Stimulated activated CD4-positive, alpha-beta T cell treated with anti-CD3 and anti-CD28 coated beads, Interleukin-1b, Interleukin-23, amount 100 ng/mL, for 48 hours (primary cell): ENCODE data around the gene RNF123.

Source experiments
- DNase-seq: peaks from one replicate; pipeline ENCODE4 v3.0.0-alpha.2; 2020

Gene RNF123

DNA sequence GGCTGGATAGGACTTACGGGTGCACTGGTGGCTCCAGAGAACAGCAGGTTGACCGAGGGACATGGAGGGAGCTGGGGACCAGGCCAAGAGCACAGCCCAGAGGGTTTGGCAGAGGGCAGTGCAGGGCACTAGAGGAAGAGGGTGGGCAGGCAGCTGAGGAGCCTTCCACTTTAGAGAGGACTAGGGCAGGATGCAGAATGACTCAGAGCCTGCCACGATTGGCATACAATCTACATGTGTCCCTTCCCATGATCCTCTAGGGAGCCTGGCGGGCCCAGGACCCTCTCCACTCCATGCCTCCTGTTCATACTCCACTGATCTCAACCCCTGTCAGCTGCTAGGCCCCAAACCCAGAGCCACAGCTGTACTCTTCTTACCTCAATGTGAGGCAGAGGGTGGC, 29.6 kb upstream of the RNF123 start:
- DNase-seq = no peak

DNA sequence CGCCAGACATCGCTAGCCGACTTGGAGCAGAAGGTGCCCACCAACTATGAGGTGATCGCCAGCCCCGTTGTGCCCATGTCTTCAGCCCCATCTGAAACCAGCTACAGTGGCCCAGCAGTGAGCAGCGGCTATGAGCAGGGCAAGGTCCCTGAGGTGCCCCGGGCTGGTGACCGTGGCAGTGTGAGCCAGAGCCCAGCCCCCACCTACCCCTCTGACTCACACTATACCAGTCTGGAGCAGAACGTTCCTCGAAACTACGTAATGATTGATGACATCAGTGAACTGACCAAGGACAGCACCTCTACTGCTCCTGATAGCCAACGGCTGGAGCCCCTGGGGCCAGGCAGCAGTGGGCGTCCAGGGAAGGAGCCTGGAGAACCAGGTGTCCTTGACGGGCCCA, 28.1 kb upstream of the RNF123 start:
- no peak for DNase-seq

DNA sequence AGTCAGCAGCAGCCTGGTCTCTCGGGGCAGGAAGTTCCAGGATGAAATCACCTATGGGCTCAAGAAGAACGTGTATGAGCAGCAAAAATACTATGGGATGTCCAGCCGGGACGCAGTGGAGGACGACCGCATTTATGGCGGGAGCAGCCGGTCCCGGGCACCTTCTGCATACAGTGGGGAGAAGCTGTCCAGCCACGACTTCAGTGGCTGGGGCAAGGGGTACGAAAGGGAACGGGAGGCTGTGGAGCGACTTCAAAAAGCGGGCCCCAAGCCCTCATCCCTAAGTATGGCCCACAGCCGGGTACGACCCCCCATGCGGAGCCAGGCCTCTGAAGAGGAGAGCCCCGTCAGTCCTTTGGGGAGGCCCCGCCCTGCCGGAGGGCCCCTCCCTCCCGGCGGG, 27.3 kb upstream of the RNF123 start:
- DNase-seq = no peak

DNA sequence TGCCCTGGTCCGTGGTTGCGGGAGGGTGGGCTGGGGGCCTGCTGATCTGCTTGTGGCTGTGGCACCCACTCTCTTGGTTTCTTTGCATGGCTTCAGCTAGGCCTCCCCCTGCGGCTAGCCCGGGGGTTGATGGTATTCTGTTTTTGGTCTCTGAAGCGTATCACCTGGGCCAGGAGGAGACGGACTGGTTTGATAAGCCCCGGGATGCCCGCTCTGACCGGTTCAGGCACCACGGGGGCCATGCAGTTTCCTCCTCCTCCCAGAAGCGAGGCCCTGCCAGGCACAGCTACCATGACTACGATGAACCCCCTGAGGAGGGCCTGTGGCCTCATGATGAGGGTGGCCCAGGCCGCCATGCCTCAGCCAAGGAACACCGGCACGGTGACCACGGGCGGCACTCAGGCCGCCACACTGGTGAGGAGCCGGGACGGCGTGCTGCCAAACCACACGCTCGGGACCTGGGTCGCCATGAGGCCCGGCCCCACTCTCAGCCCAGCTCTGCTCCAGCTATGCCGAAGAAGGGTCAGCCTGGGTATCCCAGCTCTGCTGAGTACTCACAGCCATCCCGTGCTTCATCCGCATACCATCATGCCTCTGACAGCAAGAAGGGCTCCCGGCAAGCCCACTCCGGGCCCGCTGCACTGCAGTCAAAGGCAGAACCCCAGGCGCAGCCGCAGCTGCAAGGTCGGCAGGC, 26.5 kb upstream of the RNF123 start:
- no peak for DNase-seq

DNA sequence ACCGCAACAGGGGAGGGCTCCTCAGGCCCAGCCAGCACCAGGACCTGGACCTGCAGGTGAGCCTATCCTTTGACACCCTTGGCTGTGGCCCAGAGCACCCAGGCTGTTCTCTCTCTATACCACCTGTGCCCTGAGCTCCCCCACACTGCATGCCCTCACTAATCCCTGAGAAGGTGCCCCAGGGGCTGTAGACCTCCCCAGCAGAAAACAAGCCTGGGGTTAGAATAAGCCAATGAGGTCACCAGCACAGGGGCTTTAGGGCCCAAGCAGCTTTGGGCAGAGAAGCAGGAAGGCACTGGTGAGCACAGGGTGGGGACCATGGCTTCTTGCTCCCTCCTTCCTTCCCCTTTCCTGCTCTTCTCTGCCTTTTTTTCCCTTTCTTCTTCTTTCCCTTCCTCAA, 25.5 kb upstream of the RNF123 start:
- DNase-seq = no peak

DNA sequence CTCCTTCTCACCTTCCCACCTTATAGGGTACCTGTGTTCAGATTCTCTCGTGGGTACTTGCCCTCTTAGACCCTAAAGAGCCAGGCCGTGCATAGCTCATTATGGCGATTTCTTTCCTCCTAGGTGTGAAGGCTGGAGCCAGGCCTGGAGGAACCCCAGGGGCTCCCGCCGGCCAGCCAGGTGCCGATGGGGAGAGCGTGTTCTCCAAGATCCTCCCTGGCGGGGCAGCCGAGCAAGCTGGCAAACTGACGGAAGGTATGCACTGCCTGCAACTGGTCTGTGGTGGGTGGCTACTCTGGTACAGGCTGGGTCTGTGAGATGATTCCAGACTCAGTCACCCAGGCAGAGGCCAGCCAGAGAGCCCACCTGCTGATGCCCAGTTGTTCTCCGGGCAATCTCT, 25.1 kb upstream of the RNF123 start:
- DNase-seq = no peak

DNA sequence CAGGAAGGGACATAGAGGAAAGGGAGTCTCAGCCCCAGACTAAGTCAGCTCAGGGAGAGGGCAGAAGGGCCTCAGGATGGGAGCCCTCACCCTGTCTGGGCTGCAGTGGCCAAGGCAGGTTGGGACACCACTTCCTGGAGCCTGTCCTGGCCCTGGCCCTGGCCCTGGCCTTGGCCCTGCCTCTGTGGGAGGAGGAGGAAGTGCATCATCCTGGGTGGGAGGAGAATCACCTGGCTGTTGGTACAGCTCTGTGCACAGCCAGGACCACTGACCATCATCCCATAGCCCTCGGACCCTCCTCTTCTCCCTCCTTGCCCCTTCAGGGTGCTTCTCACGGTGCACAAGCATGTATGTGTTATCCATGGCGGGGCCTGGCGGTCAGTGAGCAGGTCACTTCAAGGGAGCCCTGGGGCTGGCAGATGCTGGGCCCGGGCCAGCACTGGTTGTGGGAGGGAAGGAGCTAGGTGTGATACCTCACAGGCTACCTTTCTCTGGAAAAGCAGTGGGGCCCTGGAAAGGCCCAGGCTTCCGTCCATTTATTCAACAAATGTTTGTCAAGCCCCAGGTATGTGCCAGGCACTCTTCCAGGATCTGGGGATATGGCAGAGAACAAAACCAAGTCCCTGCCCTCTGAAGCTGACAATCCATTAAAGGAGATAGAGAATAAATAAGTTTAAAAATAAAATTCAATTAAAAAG, 23.4 kb upstream of the RNF123 start:
- DNase-seq = no peak

DNA sequence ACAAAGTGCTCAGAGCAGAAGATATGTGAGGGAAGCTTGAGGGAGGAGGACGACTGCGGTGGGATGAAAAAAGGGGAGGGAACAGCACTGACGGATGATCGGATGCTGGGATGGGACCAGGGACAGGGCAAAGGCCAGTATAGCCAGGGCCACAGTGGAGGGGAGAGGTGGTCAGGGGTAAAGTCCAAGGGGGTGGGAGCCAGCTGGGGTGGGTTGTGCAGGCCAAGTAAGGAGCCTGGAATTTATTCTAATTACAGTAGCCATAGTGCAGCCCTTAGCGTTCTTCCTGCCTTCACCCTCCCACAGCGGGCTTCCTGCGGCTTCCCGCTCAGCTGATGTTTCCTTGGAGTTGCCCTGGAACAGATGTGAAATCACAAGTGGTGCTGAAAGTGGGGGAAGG, 22.8 kb upstream of the RNF123 start:
- no peak for DNase-seq

DNA sequence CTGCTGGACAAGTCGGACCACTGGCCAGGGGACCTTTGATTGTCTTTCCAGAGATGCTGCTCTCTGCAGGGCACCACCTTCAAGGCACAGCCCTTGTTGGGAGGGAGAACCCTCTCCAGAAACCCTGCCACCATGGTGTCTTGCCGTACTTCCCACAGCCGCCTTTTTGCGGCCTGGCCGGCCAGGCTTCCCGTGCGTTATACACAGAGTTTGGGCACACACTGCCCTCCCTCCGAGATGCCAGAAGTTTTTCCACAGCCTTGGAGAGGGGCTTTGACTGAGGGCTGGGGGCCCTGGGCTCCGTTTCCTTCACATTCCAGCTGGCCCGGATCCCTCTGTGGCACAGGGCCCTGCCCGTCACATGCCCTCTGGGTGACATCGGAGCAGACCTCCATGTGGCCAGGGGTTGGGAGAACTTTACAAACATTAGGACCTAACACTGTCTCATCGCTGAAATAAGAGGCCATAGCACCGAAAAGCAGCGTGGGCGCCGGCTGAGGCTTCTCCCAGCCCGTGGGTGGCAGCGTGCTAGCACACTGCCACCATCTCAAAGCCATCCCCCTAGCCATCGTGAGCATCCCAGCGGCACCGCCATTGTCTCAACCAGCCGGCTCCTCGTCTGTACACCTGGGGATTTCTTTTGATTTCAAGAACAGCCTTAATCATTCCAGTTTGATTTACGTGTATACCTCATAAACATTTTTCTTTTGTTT, 21.5 kb upstream of the RNF123 start:
- no peak for DNase-seq

DNA sequence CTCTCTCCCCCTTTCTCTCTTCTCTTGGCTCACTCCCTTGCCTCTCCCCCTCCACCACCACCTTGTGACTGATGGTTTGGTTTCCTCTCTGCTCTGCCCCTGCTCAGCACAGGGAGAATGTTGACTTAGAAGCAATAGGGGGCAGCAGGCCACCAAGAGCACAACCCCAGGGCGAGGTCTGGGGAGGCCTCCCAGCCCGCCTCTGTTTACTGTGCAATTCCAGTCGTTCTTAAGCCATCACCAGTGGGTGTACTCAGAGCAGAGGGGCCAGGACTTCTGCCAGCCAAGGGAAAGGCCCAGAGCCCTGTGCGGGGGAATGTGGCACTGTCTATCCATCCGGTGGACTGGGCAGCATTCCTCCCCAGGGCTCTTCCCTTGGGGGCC, 21.0 kb upstream of the RNF123 start:
- no peak for DNase-seq

DNA sequence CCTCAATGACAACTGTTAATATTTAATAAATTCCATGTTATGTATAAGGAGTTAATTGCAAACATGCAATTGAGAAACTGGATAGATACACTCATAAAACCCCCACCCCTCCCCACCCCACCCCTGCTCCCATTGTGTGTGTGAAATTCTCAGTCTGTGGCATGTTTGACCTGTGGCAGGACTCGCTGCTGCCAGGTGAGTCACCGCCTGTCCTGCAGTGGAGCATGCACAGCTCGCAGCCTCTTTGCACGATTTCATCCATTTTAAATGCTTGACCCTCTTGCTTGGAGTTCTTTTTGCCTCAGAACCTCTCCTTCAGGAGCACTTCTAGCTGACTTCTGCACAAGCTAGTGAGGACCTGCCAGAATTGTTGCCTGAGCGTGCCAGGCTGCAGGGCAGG, 20.5 kb upstream of the RNF123 start:
- DNase-seq = no peak

DNA sequence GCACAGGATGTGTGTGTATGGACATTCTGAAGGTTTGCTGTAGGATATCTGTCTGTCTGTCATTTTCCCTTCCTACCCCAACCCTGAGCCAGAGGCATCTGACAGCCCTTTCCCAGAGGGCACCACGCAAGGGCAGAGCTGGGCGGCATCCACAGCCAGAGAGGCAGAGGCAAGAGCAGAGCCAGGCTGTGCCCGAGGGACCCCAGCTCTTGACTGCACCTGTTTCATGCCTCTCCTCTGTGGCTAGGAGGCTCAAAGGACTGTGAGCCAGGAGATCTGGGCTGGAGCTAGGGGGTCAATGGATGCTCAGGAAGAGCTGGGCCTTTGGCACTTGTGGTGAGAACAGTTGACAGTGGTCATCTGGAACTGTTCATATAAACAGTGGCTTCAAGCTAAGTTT, 20.0 kb upstream of the RNF123 start:
- DNase-seq = no peak

DNA sequence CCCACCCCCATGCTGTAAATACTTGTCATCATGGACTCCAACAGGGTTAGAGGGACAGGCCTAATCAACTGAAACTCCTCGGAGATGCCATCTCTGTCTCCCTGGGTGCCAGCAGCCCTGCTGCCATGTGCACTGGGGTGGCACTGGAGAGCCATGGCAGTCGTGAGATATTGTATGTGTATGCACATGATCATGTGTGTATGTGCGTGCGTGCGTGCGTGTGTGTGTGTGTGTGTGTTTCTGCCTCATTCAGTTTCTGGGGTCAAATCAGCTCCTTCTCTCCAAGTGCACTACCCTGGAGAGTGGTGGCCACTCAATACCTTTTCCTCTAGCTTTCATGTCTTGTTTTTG, 18.4 kb upstream of the RNF123 start:
- DNase-seq = no peak

DNA sequence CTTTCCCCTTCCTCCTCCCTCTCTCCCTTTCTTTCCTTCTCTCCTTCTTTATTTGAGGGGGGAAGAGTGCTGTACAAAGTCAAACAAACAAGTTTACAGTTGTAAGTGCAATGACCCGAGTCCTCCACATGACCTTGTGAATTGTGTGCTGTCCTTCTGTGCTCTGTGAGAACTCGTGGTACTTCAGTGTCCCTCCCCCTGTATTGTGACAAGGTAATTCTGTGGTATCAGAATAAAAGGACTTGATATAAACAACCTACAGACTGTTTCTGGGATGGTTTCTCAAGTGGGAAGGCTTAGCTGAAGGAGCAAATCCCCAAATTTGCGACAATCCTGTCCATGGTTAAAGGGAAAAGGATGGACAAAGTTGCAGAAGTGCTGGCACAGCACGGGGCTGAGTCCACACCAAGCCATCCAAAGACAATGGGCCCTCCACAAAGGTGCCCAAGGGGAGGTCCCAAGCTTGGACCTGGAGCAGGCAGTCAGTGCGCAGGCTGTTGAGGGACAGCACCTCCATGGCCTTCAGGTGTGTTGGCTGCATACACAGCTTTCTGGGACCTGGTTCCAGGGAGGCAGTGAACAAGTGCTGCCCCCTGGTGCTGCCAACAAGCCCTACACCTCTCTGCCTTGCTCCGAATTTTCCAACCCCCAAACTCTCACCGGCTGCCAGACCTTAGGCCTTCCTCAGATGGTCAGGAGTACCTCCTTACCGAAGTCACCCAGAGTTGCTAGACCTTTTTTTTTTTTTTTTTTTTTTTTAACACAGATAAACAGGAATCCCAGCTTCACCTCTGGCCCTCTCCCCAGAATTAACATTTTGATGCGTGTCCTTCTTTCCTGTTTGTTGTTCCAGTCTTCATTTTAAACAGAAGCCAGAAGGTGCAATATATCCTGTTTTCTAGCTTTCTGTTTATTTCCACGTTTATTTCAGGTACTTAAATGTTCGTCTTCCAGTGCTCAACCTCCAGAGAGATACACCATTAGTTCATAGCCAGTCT, 17.8 kb upstream of the RNF123 start:
- DNase-seq = peak; percentile 71

DNA sequence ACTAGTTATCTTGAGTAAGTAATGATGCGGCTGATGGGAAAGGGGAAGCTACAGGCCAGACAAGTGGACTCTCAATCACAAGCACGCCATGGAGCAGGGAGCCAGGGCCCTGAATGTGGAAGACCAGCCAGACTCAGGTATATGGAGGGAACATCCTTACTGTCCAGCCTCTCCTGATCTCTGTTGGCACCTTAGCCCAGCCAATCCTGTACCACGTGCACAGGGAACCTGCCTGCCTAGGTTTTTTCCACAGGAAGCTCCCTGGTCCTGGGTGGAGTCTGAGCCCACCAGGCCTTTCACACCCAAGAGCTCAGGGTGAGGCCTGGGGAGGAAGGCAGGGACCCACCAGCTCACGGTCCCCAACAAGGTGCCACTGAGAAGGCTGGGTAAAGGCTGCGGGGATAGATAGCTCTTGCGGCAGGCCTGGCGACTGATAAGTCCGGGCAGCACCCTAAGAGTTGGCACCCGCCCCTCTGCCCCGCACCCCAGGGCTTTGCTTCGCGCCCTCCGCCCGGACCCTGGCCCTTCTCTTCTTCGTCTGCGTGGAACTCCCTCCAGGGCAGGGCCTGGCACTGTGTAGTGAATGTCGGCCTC, 16.1 kb upstream of the RNF123 start:
- peak; percentile 30 for DNase-seq

DNA sequence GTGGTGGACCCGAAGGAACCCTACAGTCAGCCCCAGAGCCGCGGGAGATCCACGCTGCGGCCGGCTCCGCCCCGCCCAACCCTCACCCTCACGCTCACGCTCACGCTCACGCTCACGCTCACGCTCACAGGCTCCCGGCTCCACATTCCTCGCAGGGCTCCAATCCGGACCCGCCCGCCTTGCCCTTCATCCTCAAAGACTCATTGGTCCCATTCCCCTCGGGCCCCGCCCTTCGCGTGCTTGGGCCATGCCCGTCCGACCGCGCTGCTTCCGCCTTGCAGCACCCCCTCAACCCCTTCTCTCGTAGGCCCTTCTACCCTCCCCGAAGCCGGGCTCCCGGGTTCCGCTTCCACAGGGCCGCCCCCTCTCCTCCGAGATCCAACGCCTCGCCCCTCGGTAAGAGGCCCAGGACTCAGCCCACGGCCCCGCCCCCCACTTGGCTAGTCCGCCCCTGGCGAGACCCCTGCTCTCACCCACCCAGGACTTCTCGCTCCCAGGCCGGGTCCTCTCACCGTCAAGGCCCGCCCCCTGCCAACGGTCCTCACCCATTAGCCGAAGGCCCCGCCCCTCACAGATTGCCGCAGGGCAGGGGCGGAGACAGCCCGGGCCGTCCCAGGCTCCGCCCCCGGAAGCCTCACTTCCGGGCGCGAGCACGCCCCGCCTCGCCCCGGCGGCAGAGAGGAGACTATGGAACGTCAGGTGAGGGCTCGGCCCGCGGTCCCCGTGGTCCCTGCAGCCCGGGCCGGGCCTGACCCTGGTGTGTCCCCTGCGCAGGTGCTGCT, 15.5 kb upstream of the RNF123 start, which contains the start of gene APEH:
Gene APEH, plus strand, starts transcription at position 637 of the 782 bp plus-strand sequence. Its CDS starts 51 bp downstream, at position 688.
- peak; percentile 99 for DNase-seq

DNA sequence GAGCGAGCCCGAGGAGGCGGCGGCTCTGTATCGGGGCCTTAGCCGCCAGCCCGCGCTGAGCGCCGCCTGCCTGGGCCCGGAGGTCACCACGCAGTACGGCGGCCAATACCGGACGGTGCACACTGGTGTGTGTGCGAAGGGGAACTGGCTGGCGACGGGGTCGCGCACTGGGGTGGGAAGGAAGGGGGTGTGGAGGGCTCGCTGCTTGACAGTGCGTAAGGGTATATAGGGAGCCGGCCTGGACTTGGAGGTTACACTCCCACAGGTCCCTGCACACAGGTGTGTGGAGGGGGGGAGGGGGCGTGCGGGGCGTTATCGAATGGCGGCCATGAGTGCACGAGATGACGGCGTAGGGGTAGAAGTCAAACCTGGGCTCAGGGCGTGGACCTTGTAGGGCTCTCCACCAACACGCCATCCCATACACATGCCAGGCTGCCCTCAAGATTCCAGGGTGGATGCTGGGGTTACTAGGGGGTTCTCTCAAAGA, 14.8 kb upstream of the RNF123 start:
- peak; percentile 41 for DNase-seq

DNA sequence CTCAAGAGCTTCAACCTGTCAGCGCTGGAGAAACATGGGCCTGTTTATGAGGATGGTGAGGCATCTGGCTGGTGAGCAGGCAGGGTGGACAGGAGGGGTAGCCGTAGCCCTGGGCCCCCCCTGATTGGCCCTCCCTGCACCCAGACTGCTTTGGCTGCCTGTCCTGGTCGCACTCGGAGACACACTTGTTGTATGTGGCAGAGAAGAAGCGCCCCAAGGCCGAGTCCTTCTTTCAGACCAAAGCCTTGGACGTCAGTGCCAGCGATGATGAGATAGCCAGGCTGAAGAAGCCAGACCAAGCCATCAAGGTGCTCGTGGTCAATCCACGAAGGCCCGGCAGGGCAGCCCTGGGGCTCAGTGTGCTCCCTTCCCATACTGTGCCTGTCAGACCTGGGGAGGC, 13.4 kb upstream of the RNF123 start:
- DNase-seq = no peak

DNA sequence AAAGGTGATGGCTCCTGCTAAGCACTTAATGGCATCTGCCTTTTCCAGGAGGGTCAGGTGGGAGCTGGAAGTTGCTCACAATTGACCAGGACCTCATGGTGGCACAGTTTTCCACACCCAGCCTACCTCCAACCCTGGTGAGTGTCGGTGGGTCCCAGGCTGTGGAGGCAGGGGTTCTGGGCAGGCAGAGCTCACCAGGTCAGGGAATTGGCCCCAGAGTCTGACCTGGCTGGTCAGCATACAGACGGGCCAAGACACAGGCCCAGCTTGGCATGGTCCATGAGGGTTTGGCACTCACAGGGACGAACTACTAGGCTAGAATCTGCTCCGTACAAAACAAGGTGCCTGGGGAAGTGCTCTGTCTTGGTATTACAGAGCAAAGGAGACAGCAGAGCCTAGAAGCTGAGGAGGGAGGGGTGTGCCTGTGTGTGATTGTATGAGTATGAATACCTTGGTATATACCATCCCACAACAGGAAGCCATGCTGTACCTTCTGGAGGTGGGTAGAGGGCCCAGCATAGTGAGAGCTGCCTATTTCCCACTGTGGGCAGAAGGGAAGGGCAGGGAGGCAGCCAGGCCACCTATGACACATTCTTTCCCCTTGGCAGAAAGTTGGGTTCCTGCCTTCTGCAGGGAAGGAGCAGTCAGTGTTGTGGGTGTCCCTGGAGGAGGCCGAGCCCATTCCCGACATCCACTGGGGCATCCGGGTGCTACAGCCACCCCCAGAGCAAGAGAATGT, 8.7 kb upstream of the RNF123 start:
- DNase-seq = no peak

DNA sequence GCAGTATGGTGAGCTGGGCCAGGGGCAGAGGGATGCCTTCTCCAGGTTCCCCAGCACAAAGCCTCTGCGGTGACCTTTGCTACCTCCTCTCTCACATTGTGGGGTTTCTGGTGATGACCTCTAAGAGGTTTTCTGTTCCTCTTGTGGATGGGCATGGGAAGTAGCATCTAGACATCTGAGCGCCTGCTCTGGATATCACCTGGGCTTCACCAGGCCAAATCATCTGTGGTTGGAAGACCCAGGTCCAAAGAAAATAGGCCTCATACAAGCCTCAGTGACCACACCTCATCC, 8.2 kb upstream of the RNF123 start:
- DNase-seq = no peak

DNA sequence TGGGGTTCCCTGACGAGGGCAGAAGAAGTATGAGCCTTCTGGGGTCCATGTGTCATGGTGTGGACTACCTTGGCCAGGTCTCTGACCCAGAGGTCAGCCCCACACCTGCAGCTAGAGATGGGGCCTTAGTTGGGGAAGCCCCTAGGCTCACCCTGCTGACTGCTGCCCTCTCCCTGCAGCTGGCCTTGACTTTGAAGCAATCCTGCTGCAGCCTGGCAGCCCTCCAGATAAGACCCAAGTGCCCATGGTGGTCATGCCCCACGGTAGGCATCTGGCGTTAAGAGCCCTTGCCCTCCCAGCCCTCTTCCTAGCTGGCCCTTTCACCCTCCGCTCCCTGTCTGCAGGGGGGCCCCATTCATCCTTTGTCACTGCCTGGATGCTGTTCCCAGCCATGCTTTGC, 7.8 kb upstream of the RNF123 start:
- DNase-seq = no peak
